Esophagus squamous epithelium (tissue), 4 donors: ENCODE data around the gene NAE1.

ENCODE experiments used
- CTCF ChIP-seq, 6 experiments: fragments of 450-650 bp in 4 of 6; fragments of 200-600 bp in 2 of 6; sonication (generic) in 2 of 6; IDR thresholded peaks; one replicate each; pipeline ENCODE4 v1.5.1; 2016 to 2019; ENCODE audit warnings: antibody characterized with exemption in 6 of 6, mild to moderate bottlenecking in 4 of 6, moderate library complexity in 4 of 6
- POLR2A ChIP-seq, 4 donors: fragments of 450-650 bp; IDR thresholded peaks; one replicate each; pipeline ENCODE4 v1.6.1; 2017; ENCODE audit warnings: antibody characterized with exemption in 4 of 4, mild to moderate bottlenecking in 4 of 4, moderate library complexity in 3 of 4

GRCh38 chr16:66853261-66854139 is 22.7 kb upstream of the NAE1 start:
- TF ChIP-seq CTCF (IDR thresholded peaks at IDR 0.05) (no peak), POLR2A (IDR thresholded peaks at IDR 0.05) (no peak)
